Stomach (tissue), 9 donors: Measurements from ENCODE around the gene GAL3ST3. TPM values are rescaled to one million over a fixed set of nuclear protein-coding genes. Genes with fewer than 3 reads are reported as not detected.

Experiments
- DNase-seq, 2 donors: peaks; one replicate each; pipeline versions ENCODE4 v3.0.0 to v3.0.0-alpha.2; 2013 to 2019
- H3K27ac ChIP-seq, 5 donors: fragments of 200-600 bp in 4 of 5; sonication (generic) in 4 of 5; one replicate each; pipeline ENCODE4 v1.5.1; 2013 to 2019; ENCODE audit warnings: mild to moderate bottlenecking in 1 of 5, moderate library complexity in 1 of 5
- H3K27me3 ChIP-seq, 3 donors: fragments of 200-600 bp; sonication (generic); one replicate each; pipeline ENCODE4 v1.5.1; 2017 to 2019; ENCODE audit warnings: mixed run types in 1 of 3
- H3K36me3 ChIP-seq, 4 donors: fragments of 200-600 bp; sonication (generic); 1 replicate in 3 of 4; 2 replicates in 1 of 4; pipeline ENCODE4 v1.5.1; 2016 to 2019
- H3K4me1 ChIP-seq, 4 donors: fragments of 200-600 bp; sonication (generic); one replicate each; pipeline ENCODE4 v1.5.1; 2016 to 2019
- H3K4me3 ChIP-seq, 4 donors: fragments of 200-600 bp; sonication (generic) in 3 of 4; one replicate each; pipeline ENCODE4 v1.5.1; 2016 to 2019; ENCODE audit warnings: mild to moderate bottlenecking in 1 of 4
- H3K9me3 ChIP-seq, 4 donors: fragments of 200-600 bp; sonication (generic); one replicate each; pipeline ENCODE4 v1.5.1; 2016 to 2019
- EP300 ChIP-seq: sonication (generic); formaldehyde crosslinking; IDR thresholded peaks from one replicate; pipeline ENCODE4 v1.6.1; 2017; ENCODE audit warnings: antibody characterized with exemption
- POLR2A ChIP-seq, 4 donors: fragments of 450-650 bp; IDR thresholded peaks; one replicate each; pipeline ENCODE4 v1.6.1; 2016; ENCODE audit warnings: antibody characterized with exemption in 4 of 4, control low read depth in 2 of 4, mild to moderate bottlenecking in 1 of 4, moderate library complexity in 1 of 4
- POLR2AphosphoS5 ChIP-seq, 3 donors: sonication (generic); formaldehyde crosslinking; IDR thresholded peaks; one replicate each; pipeline ENCODE4 v1.6.1; 2016; ENCODE audit warnings: antibody characterized with exemption in 3 of 3
- WGBS, 5 donors: extraction: QIAGEN DNeasy Blood & Tissue Kit in 3 of 5; methylation state at CpG; one replicate each; pipeline versions ENCODE4 v1.1.5 to v1.1.7; 2013 to 2018; 5-methylcytosine and 5-hydroxymethylcytosine counted together
- intact Hi-C: fragments of 100-400 bp; cut with DNase I; formaldehyde crosslinking; loops from one replicate; pipeline ENCODE4 v1.15.1; 2023; ENCODE audit warnings: low total_unique reads
- polyA plus RNA-seq, 3 donors: library from polyadenylated mRNA; stranded (reverse); fragments of 200-250 nt; gene quantifications; one replicate each; pipeline ENCODE4 v1.2.3, GENCODE V29; 2013
- total RNA-seq, 5 donors: library from RNA; depleted of rRNA; stranded (reverse); fragments of >200 nt; gene quantifications; one replicate each; pipeline versions ENCODE4 v1.1.0 to v1.2.3, GENCODE V29; 2014 to 2016
- TF ChIP-seq, protein P1 (sequence below), 7 experiments: fragments of 450-650 bp in 4 of 7; fragments of 200-600 bp in 3 of 7; sonication (generic) in 3 of 7; IDR thresholded peaks; one replicate each; pipeline ENCODE4 v1.5.1; 2016 to 2019; ENCODE audit warnings: antibody characterized with exemption in 7 of 7, control low read depth in 2 of 7, mild to moderate bottlenecking in 1 of 7
- donor health status: healthy with polysubstance abuse.
- donor health status: Bipolar disorder and iron deficiency.
- donor health status: healthy.

GAL3ST3 gene
- total and polyA plus RNA-seq, 8 donors: not detected

DNA sequence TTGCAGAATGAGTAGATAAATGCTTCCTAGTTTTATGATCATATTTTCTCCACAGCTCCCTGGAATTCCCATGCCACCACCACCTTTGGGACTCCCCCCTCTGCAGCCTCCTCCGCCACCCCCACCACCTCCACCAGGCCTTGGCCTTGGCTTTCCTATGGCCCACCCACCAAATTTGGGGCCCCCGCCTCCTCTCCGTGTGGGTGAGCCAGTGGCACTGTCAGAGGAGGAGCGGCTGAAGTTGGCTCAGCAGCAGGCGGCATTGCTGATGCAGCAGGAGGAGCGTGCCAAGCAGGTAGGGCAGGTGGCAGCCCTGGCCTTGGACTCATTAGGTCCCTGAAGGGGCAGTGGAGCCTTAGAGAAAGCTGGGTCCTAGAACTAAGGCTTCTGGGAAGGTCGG is 6.1 kb upstream of the GAL3ST3 start:
- Histone ChIP-seq H3K4me3 (no peak overlapping the region), H3K36me3 (peaks cover 58 to 67% (median 63%) of the 10 kb centered on the region in 4 donors), H3K9me3 (no peaks in the 10 kb centered on the region), H3K4me1 (peaks cover 23 to 43% (median 28%) of the 10 kb centered on the region in 4 donors), H3K27ac (no peak overlapping the region), H3K27me3 (no peaks in the 10 kb centered on the region)
- intact Hi-C loops: no loop called here
- DNase-seq: no peak
- 92 to 95% (median 94%) methylated on average over 7 of the region's 7 CpGs for WGBS, 5 donors
- TF ChIP-seq POLR2A (IDR thresholded peaks at IDR 0.05) (no peak), POLR2AphosphoS5 (IDR thresholded peaks at IDR 0.05) (no peak), EP300 (no peak)
- TF ChIP-seq, protein P1, sequence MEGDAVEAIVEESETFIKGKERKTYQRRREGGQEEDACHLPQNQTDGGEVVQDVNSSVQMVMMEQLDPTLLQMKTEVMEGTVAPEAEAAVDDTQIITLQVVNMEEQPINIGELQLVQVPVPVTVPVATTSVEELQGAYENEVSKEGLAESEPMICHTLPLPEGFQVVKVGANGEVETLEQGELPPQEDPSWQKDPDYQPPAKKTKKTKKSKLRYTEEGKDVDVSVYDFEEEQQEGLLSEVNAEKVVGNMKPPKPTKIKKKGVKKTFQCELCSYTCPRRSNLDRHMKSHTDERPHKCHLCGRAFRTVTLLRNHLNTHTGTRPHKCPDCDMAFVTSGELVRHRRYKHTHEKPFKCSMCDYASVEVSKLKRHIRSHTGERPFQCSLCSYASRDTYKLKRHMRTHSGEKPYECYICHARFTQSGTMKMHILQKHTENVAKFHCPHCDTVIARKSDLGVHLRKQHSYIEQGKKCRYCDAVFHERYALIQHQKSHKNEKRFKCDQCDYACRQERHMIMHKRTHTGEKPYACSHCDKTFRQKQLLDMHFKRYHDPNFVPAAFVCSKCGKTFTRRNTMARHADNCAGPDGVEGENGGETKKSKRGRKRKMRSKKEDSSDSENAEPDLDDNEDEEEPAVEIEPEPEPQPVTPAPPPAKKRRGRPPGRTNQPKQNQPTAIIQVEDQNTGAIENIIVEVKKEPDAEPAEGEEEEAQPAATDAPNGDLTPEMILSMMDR (IDR thresholded peaks at IDR 0.05): no peak

DNA sequence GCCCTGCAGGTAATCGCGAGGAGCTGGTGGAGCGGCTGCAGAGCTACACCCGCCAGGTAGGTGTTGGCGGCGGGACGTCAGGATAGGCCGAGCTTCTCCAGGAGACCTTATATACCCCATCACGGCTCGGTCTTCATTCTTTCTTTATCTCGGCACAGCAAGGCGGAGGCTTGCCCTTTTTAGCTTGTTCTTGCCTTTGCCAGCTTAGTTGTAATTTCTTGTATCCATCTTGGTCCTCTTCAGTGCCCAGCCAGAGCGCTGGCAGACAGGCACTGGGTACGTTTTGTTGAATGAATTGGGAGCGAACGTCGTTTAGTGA is 3.7 kb upstream of the GAL3ST3 start:
- H3K4me3 ChIP-seq: peak overlapping the region; percentile 72 to 98 (median 94)
- TF ChIP-seq EP300 (no peak), POLR2A (IDR thresholded peaks at IDR 0.05) (no peak), POLR2AphosphoS5 (IDR thresholded peaks at IDR 0.05) (no peak)
- TF ChIP-seq, protein P1 (IDR thresholded peaks at IDR 0.05): no peak
- peaks cover 34 to 43% (median 39%) of the 10 kb centered on the region in 4 donors for H3K36me3 ChIP-seq
- H3K27me3 ChIP-seq: peaks cover 0 to 23% (median 15%) of the 10 kb centered on the region in 3 donors
- 0 to 1% (median 1%) methylated on average over 14 to 17 of the region's 17 CpGs for WGBS, 5 donors
- intact Hi-C loops: no loop called here
- H3K4me1 ChIP-seq: peaks cover 28 to 50% (median 35%) of the 10 kb centered on the region in 4 donors
- peak overlapping the region; percentile 80 to 94 (median 86) for H3K27ac ChIP-seq
- H3K9me3 ChIP-seq: no peaks in the 10 kb centered on the region
- DNase-seq: peak in 1 of 2 donors; percentile 45

DNA sequence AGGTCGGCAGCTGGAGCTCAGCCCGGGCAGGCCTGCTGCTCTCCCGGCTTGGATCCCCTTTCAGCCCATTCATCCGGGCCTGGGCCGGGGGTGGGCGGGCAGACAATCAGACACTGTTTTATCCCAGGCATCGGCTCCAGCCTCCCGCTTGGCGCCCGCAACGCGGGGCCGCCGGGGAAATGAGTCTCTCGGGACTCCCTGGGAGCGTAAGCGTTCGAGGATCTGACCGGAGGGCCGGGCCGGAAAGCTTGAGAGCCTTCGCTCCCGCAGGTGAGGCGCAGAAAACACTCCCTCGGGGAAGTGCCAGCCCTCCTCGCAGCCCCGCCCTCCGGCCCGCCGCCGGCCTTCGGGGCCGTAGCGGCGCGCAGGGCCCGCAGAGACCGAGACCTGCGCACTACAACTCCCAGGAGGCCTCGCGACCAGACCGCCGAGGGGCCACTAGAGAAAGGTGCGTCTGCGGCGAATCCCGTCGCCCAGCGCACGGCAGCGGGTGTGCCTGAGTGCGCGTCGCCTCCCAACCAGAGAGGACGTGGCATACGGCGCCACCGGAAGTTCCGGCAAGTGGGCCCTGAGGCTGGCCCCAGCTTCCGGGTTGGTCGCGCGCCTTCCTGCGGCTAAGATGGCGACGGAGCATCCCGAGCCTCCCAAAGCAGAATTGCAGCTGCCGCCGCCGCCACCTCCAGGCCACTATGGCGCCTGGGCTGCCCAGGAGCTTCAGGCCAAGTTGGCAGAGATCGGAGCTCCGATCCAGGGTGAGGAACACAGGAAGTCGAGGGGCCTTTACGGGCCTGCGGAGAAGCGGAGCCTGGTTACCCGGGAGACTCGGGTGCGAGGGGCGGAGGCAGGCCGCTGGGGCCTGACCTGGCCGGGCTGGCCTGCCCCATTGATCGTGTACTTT is 3.1 kb upstream of the GAL3ST3 start, which contains the start of gene SF3B2:
SF3B2 (plus strand) TSS at position 599 of the 898 bp plus-strand sequence; CDS start at position 620, 21 bp downstream.
- peak; percentile 98 to 100 for DNase-seq
- intact Hi-C loops: no loop called here
- H3K27me3 ChIP-seq: peaks cover 0 to 29% (median 19%) of the 10 kb centered on the region in 3 donors
- H3K36me3 ChIP-seq: peaks cover 28 to 37% (median 33%) of the 10 kb centered on the region in 4 donors
- H3K27ac ChIP-seq: peak within 1 kb of the TSS; percentile 80 to 94 (median 86)
- WGBS, 5 donors: 0 to 1% (median 0%) methylated on average over 19 to 84 of the region's 84 CpGs
- TF ChIP-seq, protein P1 (IDR thresholded peaks at IDR 0.05): no peak
- TF ChIP-seq POLR2AphosphoS5 (IDR thresholded peaks at IDR 0.05) (peak; percentile 74 to 98 (median 79)), POLR2A (IDR thresholded peaks at IDR 0.05) (no peak), EP300 (no peak)
- H3K4me1 ChIP-seq: peaks cover 28 to 50% (median 35%) of the 10 kb centered on the region in 4 donors
- no peaks in the 10 kb centered on the region for H3K9me3 ChIP-seq
- peak within 1 kb of the TSS; percentile 72 to 98 (median 94) for H3K4me3 ChIP-seq

DNA sequence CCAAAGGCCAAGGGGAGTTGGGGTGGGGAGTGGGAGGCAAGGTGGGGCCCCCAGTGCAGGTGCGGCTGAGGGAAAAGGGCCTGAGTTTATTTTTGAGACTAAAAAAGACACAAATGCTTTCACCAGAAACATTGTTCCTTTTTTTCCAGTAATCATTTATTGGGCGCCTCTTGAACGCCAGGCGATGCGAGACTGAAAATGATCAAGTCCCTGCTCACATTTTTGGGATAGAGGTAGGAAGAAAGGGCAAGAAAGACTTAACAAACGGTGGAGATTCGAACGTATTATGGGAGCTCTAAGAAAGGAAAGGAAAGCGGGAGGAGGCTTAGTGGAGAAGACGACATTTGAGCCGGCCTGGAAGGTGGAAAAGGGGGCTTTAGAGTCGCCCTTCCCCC is 2.4 kb upstream of the GAL3ST3 start:
- Histone ChIP-seq H3K4me1 (peaks cover 28 to 50% (median 35%) of the 10 kb centered on the region in 4 donors), H3K9me3 (no peaks in the 10 kb centered on the region), H3K27ac (peak overlapping the region; percentile 80 to 94 (median 86)), H3K4me3 (peak overlapping the region; percentile 72 to 98 (median 94)), H3K36me3 (peaks cover 21 to 30% (median 26%) of the 10 kb centered on the region in 4 donors), H3K27me3 (peaks cover 0 to 36% (median 19%) of the 10 kb centered on the region in 3 donors)
- intact Hi-C loops: no loop called here
- no peak for DNase-seq
- TF ChIP-seq EP300 (no peak), POLR2AphosphoS5 (IDR thresholded peaks at IDR 0.05) (no peak), POLR2A (IDR thresholded peaks at IDR 0.05) (no peak)
- TF ChIP-seq, protein P1 (IDR thresholded peaks at IDR 0.05): no peak
- 20 to 24% (median 21%) methylated on average over 12 of the region's 12 CpGs for WGBS, 5 donors
